Measurements from ENCODE around the gene TBL1X.
"Not testable (repeated sequence)": the region's sequence is repeated elsewhere in the genome, so short reads cannot be mapped to it uniquely, and the experiment has no call there.

TBL1X gene

GRCh38 chrX:9500584-9500983, 35.7 kb downstream of the TBL1X start:
- DNase-seq = no peak

- no peak for DNase-seq
These were observed 36.5 kb downstream of the TBL1X start for GRCh38 chrX:9501362-9501761.

- DNase-seq = no peak
These were observed 38.4 kb downstream of the TBL1X start for GRCh38 chrX:9503261-9503660.

- DNase-seq = no peak
These were observed 45.5 kb downstream of the TBL1X start for GRCh38 chrX:9510366-9510765.

GRCh38 chrX:9510980-9511379, 46.1 kb downstream of the TBL1X start:
- no peak for DNase-seq

GRCh38 chrX:9515489-9515888, 50.6 kb downstream of the TBL1X start:
- no peak for DNase-seq

GRCh38 chrX:9515973-9516538, 51.2 kb downstream of the TBL1X start:
- no peak for DNase-seq

- DNase-seq = no peak
These were observed 51.8 kb downstream of the TBL1X start for GRCh38 chrX:9516635-9517034.

GRCh38 chrX:9518051-9518450, 53.2 kb downstream of the TBL1X start:
- no peak for DNase-seq

- DNase-seq = no peak
These were observed 54.0 kb downstream of the TBL1X start for GRCh38 chrX:9518889-9519288.

GRCh38 chrX:9519546-9520216, 54.8 kb downstream of the TBL1X start:
- DNase-seq = no peak

- DNase-seq = no peak
These were observed 55.3 kb downstream of the TBL1X start for GRCh38 chrX:9520217-9520590.

GRCh38 chrX:9522378-9523155, 57.7 kb downstream of the TBL1X start:
- no peak for DNase-seq

- no peak for DNase-seq
These were observed 60.8 kb downstream of the TBL1X start for GRCh38 chrX:9525511-9526248.

GRCh38 chrX:9526965-9527364, 62.1 kb downstream of the TBL1X start:
- no peak for DNase-seq

GRCh38 chrX:9528498-9528897, 63.6 kb downstream of the TBL1X start:
- DNase-seq = no peak

GRCh38 chrX:9529223-9529622, 64.4 kb downstream of the TBL1X start:
- DNase-seq = no peak

- DNase-seq = peak; percentile 71
These were observed 66.0 kb downstream of the TBL1X start for GRCh38 chrX:9530848-9531274.

GRCh38 chrX:9532349-9532748, 67.5 kb downstream of the TBL1X start:
- no peak for DNase-seq

- DNase-seq = no peak
These were observed 68.8 kb downstream of the TBL1X start for GRCh38 chrX:9533611-9534010.

- no peak for DNase-seq
These were observed 69.8 kb downstream of the TBL1X start for GRCh38 chrX:9534686-9535085.

- DNase-seq = no peak
These were observed 70.2 kb downstream of the TBL1X start for GRCh38 chrX:9535101-9535500.

GRCh38 chrX:9536156-9536555, 71.3 kb downstream of the TBL1X start:
- DNase-seq = not testable (repeated sequence)

- no peak for DNase-seq
These were observed 72.9 kb downstream of the TBL1X start for GRCh38 chrX:9537781-9538180.
